Measurements from ENCODE around the gene TTC39A.
"Not testable (repeated sequence)": the region's sequence is repeated elsewhere in the genome, so short reads cannot be mapped to it uniquely, and the experiment has no call there.

DNA sequence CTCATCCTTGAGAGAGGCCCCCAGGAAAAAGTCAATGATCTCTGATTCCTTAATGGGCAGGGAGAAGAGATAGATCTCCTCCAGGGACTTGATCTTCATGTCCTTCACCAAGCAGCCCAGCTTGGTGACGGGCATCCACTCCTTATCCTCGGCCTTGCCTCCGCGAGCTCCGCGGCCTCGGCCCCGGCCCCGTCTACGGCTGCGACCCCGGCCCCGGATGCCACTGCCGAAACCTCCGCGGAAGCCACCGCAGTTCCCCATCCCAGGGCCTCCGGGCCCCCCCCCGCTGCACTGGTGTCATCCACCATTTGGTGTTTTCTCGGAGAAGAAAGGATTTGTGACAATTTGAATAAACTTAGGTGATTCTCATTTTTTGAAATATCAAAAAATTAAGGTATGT lies 79.2 kb downstream of the TTC39A start:
- TF ChIP-seq, protein P1, sequence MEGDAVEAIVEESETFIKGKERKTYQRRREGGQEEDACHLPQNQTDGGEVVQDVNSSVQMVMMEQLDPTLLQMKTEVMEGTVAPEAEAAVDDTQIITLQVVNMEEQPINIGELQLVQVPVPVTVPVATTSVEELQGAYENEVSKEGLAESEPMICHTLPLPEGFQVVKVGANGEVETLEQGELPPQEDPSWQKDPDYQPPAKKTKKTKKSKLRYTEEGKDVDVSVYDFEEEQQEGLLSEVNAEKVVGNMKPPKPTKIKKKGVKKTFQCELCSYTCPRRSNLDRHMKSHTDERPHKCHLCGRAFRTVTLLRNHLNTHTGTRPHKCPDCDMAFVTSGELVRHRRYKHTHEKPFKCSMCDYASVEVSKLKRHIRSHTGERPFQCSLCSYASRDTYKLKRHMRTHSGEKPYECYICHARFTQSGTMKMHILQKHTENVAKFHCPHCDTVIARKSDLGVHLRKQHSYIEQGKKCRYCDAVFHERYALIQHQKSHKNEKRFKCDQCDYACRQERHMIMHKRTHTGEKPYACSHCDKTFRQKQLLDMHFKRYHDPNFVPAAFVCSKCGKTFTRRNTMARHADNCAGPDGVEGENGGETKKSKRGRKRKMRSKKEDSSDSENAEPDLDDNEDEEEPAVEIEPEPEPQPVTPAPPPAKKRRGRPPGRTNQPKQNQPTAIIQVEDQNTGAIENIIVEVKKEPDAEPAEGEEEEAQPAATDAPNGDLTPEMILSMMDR (IDR thresholded peaks at IDR 0.05) = not testable (repeated sequence)
- TF ChIP-seq POLR2A (IDR thresholded peaks at IDR 0.05) = not testable (repeated sequence)

Measured in adrenal gland (tissue), 5 donors.